Uterus (tissue), 2 donors: ENCODE results near the gene FANCE.

Experiments used
- CTCF ChIP-seq, 4 experiments: fragments of 200-600 bp in 2 of 4; fragments of 450-650 bp in 2 of 4; sonication (generic) in 2 of 4; IDR thresholded peaks; one replicate each; pipeline ENCODE4 v1.5.1; 2016 to 2019; ENCODE audit warnings: antibody characterized with exemption in 4 of 4, mild to moderate bottlenecking in 2 of 4, moderate library complexity in 1 of 4
- POLR2A ChIP-seq, 2 donors: fragments of 450-650 bp; IDR thresholded peaks; one replicate each; pipeline ENCODE4 v1.6.1; 2016; ENCODE audit warnings: antibody characterized with exemption in 2 of 2, mild to moderate bottlenecking in 1 of 2, moderate library complexity in 1 of 2

GRCh38 chr6:35426074-35426473 is 26.1 kb upstream of the FANCE start:
- no peak for TF ChIP-seq POLR2A (IDR thresholded peaks at IDR 0.05)
- TF ChIP-seq CTCF (IDR thresholded peaks at IDR 0.05) = no peak
